Loucy (cell line): ENCODE measurements around the gene DNAH8.

ENCODE experiments used
- H2AFZ ChIP-seq: fragments of 200-600 bp; sonication (generic); 2 replicates; pipeline ENCODE4 v1.6.0; 2016; ENCODE audit warnings: antibody characterized with exemption, mild to moderate bottlenecking, low read length, moderate library complexity
- H3F3A ChIP-seq: fragments of 200-600 bp; 2 replicates; pipeline ENCODE4 v1.6.0; 2016; ENCODE audit warnings: antibody characterized with exemption, low read depth, mild to moderate bottlenecking
- H3K27me3 ChIP-seq: fragments of 200-600 bp; sonication (generic); 2 replicates; pipeline ENCODE4 v1.6.1; 2014; ENCODE audit warnings: low read length, mild to moderate bottlenecking; ENCODE audit not compliant: insufficient read depth, poor library complexity, severe bottlenecking
- H3K36me3 ChIP-seq: fragments of 200-600 bp; sonication (generic); 2 replicates; pipeline ENCODE4 v1.6.1; 2016; ENCODE audit warnings: low read length; ENCODE audit not compliant: insufficient read depth
- H3K4me1 ChIP-seq: fragments of 200-600 bp; sonication (generic); 2 replicates; pipeline ENCODE4 v1.5.1; 2014; ENCODE audit warnings: low read length, mild to moderate bottlenecking; ENCODE audit not compliant: insufficient read depth, poor library complexity, severe bottlenecking
- H3K4me2 ChIP-seq: fragments of 200-600 bp; sonication (generic); 2 replicates; pipeline ENCODE4 v1.6.0; 2014; ENCODE audit warnings: antibody characterized with exemption, low read length, low read depth, mild to moderate bottlenecking; ENCODE audit not compliant: poor library complexity, severe bottlenecking
- H3K4me3 ChIP-seq: fragments of 200-600 bp; sonication (generic); 2 replicates; pipeline ENCODE4 v1.5.1; 2014; ENCODE audit warnings: low read length, mild to moderate bottlenecking, mixed read lengths; ENCODE audit not compliant: poor library complexity, severe bottlenecking
- H3K79me2 ChIP-seq: fragments of 200-600 bp; sonication (generic); 2 replicates; pipeline ENCODE4 v1.6.1; 2014; ENCODE audit warnings: low read length; ENCODE audit not compliant: insufficient read depth
- H3K9ac ChIP-seq: fragments of 200-600 bp; sonication (generic); 2 replicates; pipeline ENCODE4 v1.6.0; 2014; ENCODE audit warnings: mild to moderate bottlenecking, low read depth, low read length, moderate library complexity; ENCODE audit not compliant: poor library complexity, severe bottlenecking
- H3K9me2 ChIP-seq: fragments of 200-600 bp; sonication (generic); replicated peaks from 2 replicates; pipeline ENCODE4 v1.6.1; 2016; ENCODE audit warnings: low read depth, low read length, mixed read lengths
- H3K9me3 ChIP-seq: fragments of 200-600 bp; sonication (generic); 2 replicates; pipeline ENCODE4 v1.6.1; 2014; ENCODE audit warnings: mild to moderate bottlenecking, antibody characterized with exemption, low read length, low read depth; ENCODE audit not compliant: insufficient read depth
- H4K20me1 ChIP-seq: fragments of 200-600 bp; sonication (generic); 2 replicates; pipeline ENCODE4 v1.6.0; 2014; ENCODE audit warnings: antibody characterized with exemption, low read length, mild to moderate bottlenecking; ENCODE audit not compliant: insufficient read depth, poor library complexity, severe bottlenecking
- EZH2phosphoT487 ChIP-seq: fragments of 200-600 bp; IDR thresholded peaks from 2 replicates; pipeline ENCODE4 v1.6.1; 2018; ENCODE audit warnings: antibody characterized with exemption, mild to moderate bottlenecking, moderate library complexity, borderline replicate concordance
- TF ChIP-seq, protein P1 (sequence below): fragments of 200-600 bp; sonication (generic); conservative IDR thresholded peaks from 2 replicates; pipeline ENCODE4 v1.5.1; 2014; ENCODE audit warnings: mild to moderate bottlenecking, antibody characterized with exemption, low read length

The DNAH8 gene

DNA sequence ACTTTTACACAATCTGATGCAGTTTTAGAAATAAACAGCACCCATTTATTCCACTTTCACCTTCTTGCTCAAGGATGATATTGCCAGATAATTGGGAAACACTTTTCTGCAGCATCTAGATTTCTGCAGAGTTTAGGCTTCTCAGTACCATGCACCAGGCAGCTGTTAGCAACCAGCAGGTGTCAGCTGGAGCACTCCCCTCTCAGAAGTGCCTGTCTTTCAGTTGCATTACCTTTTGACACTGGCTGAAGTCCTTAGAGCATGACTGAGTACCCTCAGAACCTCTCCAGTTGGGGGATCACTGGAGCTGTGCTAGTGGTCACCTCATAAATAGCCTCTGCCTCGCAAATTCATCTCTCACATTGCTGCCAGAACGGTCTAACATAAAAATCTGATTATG, 91.2 kb downstream of the DNAH8 start:
- H2AFZ ChIP-seq: no peak overlapping the region
- H3K9me2 ChIP-seq: no peaks in the 10 kb centered on the region
- no peaks in the 10 kb centered on the region for H3F3A ChIP-seq
- no peaks in the 10 kb centered on the region for H3K79me2 ChIP-seq
- H3K36me3 ChIP-seq: no peaks in the 10 kb centered on the region
- no peaks in the 10 kb centered on the region for H4K20me1 ChIP-seq
- TF ChIP-seq, protein P1, sequence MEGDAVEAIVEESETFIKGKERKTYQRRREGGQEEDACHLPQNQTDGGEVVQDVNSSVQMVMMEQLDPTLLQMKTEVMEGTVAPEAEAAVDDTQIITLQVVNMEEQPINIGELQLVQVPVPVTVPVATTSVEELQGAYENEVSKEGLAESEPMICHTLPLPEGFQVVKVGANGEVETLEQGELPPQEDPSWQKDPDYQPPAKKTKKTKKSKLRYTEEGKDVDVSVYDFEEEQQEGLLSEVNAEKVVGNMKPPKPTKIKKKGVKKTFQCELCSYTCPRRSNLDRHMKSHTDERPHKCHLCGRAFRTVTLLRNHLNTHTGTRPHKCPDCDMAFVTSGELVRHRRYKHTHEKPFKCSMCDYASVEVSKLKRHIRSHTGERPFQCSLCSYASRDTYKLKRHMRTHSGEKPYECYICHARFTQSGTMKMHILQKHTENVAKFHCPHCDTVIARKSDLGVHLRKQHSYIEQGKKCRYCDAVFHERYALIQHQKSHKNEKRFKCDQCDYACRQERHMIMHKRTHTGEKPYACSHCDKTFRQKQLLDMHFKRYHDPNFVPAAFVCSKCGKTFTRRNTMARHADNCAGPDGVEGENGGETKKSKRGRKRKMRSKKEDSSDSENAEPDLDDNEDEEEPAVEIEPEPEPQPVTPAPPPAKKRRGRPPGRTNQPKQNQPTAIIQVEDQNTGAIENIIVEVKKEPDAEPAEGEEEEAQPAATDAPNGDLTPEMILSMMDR: peak; percentile 35; the same call in 1 of the 2 replicates
- no peak for TF ChIP-seq EZH2phosphoT487
- no peak overlapping the region for H3K9ac ChIP-seq
- H3K4me3 ChIP-seq: no peak overlapping the region
- H3K4me1 ChIP-seq: no peaks in the 10 kb centered on the region
- no peaks in the 10 kb centered on the region for H3K27me3 ChIP-seq
- no peak overlapping the region for H3K4me2 ChIP-seq
- no peaks in the 10 kb centered on the region for H3K9me3 ChIP-seq

DNA sequence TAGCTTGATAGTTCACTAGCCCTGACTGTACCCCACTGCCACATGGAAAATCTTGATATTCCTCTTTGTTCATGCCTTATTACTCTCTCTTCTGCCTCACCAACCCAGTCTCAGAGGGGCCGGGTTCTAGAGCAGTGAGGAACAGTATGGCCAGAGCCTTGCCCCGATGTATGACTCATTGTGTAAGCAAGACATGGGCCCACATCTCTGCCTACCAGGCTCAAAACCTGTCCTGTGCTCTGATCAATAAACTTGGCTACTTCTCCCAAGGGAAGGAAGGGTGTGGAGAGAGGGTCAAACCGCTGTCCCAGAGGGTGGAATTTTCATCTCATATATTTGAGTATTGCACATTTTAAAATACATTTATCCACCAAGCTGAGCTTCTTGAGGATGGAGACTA, 91.7 kb downstream of the DNAH8 start:
- H3K4me2 ChIP-seq: no peak overlapping the region
- H3K79me2 ChIP-seq: no peaks in the 10 kb centered on the region
- H3K4me1 ChIP-seq: peaks cover 3% of the 10 kb centered on the region
- H3K27me3 ChIP-seq: no peaks in the 10 kb centered on the region
- H2AFZ ChIP-seq: no peak overlapping the region
- H3K36me3 ChIP-seq: no peaks in the 10 kb centered on the region
- H3K4me3 ChIP-seq: no peak overlapping the region
- no peaks in the 10 kb centered on the region for H3F3A ChIP-seq
- H3K9ac ChIP-seq: no peak overlapping the region
- no peak for TF ChIP-seq EZH2phosphoT487
- TF ChIP-seq, protein P1: no peak
- no peaks in the 10 kb centered on the region for H3K9me2 ChIP-seq
- no peaks in the 10 kb centered on the region for H3K9me3 ChIP-seq
- no peaks in the 10 kb centered on the region for H4K20me1 ChIP-seq

DNA sequence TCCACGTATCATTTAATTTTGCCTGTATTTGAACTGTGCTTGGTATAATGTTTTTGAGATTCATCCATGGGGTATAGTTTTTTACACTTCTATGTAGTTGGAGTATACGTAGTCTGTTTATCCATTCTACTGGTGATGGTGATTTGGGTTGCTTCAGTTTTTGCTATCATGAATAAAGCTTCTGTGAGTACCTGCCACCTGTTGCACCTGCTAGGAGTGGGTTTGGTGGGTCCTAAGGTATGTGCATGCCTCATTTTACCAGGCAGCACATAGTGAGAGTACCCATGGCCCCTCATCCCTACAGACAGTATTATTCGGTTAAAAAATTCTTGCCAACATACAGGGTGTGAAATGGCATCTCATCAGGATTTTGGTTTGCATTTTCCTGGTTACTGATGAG, 92.9 kb downstream of the DNAH8 start:
- H3K9me2 ChIP-seq: no peaks in the 10 kb centered on the region
- H3K4me1 ChIP-seq: peaks cover 10% of the 10 kb centered on the region
- H3K4me3 ChIP-seq: no peak overlapping the region
- H3K79me2 ChIP-seq: no peaks in the 10 kb centered on the region
- H3K4me2 ChIP-seq: no peak overlapping the region
- H4K20me1 ChIP-seq: no peaks in the 10 kb centered on the region
- no peaks in the 10 kb centered on the region for H3F3A ChIP-seq
- no peak overlapping the region for H2AFZ ChIP-seq
- no peaks in the 10 kb centered on the region for H3K36me3 ChIP-seq
- TF ChIP-seq EZH2phosphoT487: no peak
- TF ChIP-seq, protein P1: no peak
- no peaks in the 10 kb centered on the region for H3K9me3 ChIP-seq
- no peaks in the 10 kb centered on the region for H3K27me3 ChIP-seq
- H3K9ac ChIP-seq: no peak overlapping the region
